ENCODE data around the gene CCDC14.
"Not testable (repeated sequence)": the region's sequence is repeated elsewhere in the genome, so short reads cannot be mapped to it uniquely, and the experiment has no call there.

The CCDC14 gene

GRCh38 chr3:123966799-123967198, 5.8 kb upstream of the CCDC14 start:
- not testable (repeated sequence) for DNase-seq

GRCh38 chr3:123964793-123965192, 3.8 kb upstream of the CCDC14 start:
- not testable (repeated sequence) for DNase-seq

- no peak for DNase-seq
Measured at GRCh38 chr3:123961508-123961856, 453 bp upstream of the CCDC14 start.

GRCh38 chr3:123953735-123954134, 7.3 kb downstream of the CCDC14 start:
- DNase-seq, result no peak

GRCh38 chr3:123952844-123953520, 8.0 kb downstream of the CCDC14 start:
- DNase-seq, result no peak

GRCh38 chr3:123951522-123952447, 9.2 kb downstream of the CCDC14 start:
- DNase-seq, result no peak

- no peak for DNase-seq
Measured at GRCh38 chr3:123949641-123950040, 11.4 kb downstream of the CCDC14 start.

- no peak for DNase-seq
Measured at GRCh38 chr3:123948449-123948848, 12.6 kb downstream of the CCDC14 start.

GRCh38 chr3:123947482-123947881, 13.5 kb downstream of the CCDC14 start:
- DNase-seq, result no peak

GRCh38 chr3:123941542-123941941, 19.5 kb downstream of the CCDC14 start:
- no peak for DNase-seq

- DNase-seq, result no peak
Measured at GRCh38 chr3:123941121-123941520, 19.9 kb downstream of the CCDC14 start.

GRCh38 chr3:123939706-123940105, 21.3 kb downstream of the CCDC14 start:
- no peak for DNase-seq

- DNase-seq, result no peak
Measured at GRCh38 chr3:123936400-123936799, 24.6 kb downstream of the CCDC14 start.

- no peak for DNase-seq
Measured at GRCh38 chr3:123935830-123936229, 25.2 kb downstream of the CCDC14 start.

GRCh38 chr3:123934250-123934649, 26.8 kb downstream of the CCDC14 start:
- DNase-seq, result no peak

- no peak for DNase-seq
Measured at GRCh38 chr3:123930445-123930844, 30.6 kb downstream of the CCDC14 start.

GRCh38 chr3:123929325-123929724, 31.7 kb downstream of the CCDC14 start:
- no peak for DNase-seq

GRCh38 chr3:123926396-123926795, 34.6 kb downstream of the CCDC14 start:
- DNase-seq, result no peak

- no peak for DNase-seq
Measured at GRCh38 chr3:123920868-123921267, 40.2 kb downstream of the CCDC14 start.

- no peak for DNase-seq
Measured at GRCh38 chr3:123920383-123920782, 40.6 kb downstream of the CCDC14 start.

GRCh38 chr3:123919353-123919752, 41.7 kb downstream of the CCDC14 start:
- DNase-seq, result no peak

- no peak for DNase-seq
Measured at GRCh38 chr3:123914829-123915228, 46.2 kb downstream of the CCDC14 start.

- no peak for DNase-seq
Measured at GRCh38 chr3:123909785-123910184, 51.2 kb downstream of the CCDC14 start.

- no peak for DNase-seq
Measured at GRCh38 chr3:123907720-123908119, 53.3 kb downstream of the CCDC14 start.
